Right atrium auricular region (tissue), 2 donors: ENCODE measurements around the gene RAB40B. TPM values are rescaled to one million over a fixed set of nuclear protein-coding genes. Genes with fewer than 3 reads are reported as not detected.

Experiments
- DNase-seq: peaks from one replicate; pipeline ENCODE4 v3.0.0-alpha.2; 2019; ENCODE audit warnings: low spot score
- H3K27ac ChIP-seq, 2 donors: fragments of 200-600 bp; sonication (generic); 1 replicate in 1 of 2; 2 replicates in 1 of 2; pipeline ENCODE4 v1.5.1; 2016 to 2019
- H3K27me3 ChIP-seq, 2 donors: fragments of 200-600 bp; sonication (generic); one replicate each; pipeline versions ENCODE4 v1.5.1 to v1.6.0; 2017 to 2019
- H3K36me3 ChIP-seq: fragments of 200-600 bp; sonication (generic); one replicate; pipeline ENCODE4 v1.5.1; 2016
- H3K4me1 ChIP-seq, 2 donors: fragments of 200-600 bp; sonication (generic); one replicate each; pipeline versions ENCODE4 v1.5.1 to v1.6.0; 2017 to 2019
- H3K4me3 ChIP-seq, 2 donors: fragments of 200-600 bp; sonication (generic); 1 replicate in 1 of 2; 2 replicates in 1 of 2; pipeline ENCODE4 v1.5.1; 2017 to 2019; ENCODE audit warnings: mild to moderate bottlenecking in 1 of 2, moderate library complexity in 1 of 2
- H3K9me3 ChIP-seq, 2 donors: fragments of 200-600 bp; sonication (generic); one replicate each; pipeline ENCODE4 v1.5.1; 2019
- total RNA-seq, 2 donors: library from RNA; depleted of rRNA; stranded (reverse); fragments of >200 nt; gene quantifications; one replicate each; pipeline ENCODE4 v1.1.0, GENCODE V29; 2016
- TF ChIP-seq, protein P1 (sequence below), 2 donors: fragments of 200-600 bp; sonication (generic); IDR thresholded peaks; one replicate each; pipeline ENCODE4 v1.5.1; 2019; ENCODE audit warnings: antibody characterized with exemption in 2 of 2

RAB40B gene
- total RNA-seq, 2 donors from 2014 or later = 10.2 to 20.8 TPM

DNA sequence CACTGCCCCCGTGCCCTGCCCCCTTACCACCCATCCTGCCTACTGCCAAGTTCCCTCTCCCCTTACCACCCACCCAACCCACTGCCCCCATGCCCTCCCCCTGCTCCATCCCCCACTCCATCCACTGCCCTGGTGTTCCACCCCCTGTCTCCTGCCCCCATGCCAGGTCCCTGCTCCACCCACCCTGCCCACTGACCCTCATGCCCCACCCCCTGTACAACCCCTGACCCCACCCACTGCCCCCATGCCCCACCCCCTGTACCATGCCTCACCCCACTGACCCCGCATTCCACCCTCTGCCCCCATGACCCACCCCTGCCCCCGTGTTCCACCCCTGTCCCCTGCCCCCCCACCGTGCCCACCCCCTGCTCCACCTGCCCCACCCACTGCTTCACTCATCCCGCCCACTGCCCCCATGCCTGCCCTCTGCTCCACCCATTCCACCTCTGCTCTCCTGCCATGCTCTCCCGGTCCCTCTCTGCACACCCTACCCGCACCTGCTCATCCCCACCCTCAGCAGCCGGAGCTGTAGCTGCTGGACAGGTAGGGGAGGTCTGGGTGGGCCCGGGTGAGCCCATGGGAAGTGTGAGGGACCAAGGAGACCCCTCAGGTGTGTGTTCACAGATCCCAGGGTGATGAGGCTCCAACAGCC is 10.7 kb upstream of the RAB40B start:
- Histone ChIP-seq H3K36me3 (no peaks in the 10 kb centered on the region), H3K27ac (no peak overlapping the region), H3K4me1 (no peaks in the 10 kb centered on the region), H3K4me3 (no peak overlapping the region), H3K27me3 (no peaks in the 10 kb centered on the region), H3K9me3 (no peaks in the 10 kb centered on the region)
- no peak for DNase-seq
- TF ChIP-seq, protein P1, sequence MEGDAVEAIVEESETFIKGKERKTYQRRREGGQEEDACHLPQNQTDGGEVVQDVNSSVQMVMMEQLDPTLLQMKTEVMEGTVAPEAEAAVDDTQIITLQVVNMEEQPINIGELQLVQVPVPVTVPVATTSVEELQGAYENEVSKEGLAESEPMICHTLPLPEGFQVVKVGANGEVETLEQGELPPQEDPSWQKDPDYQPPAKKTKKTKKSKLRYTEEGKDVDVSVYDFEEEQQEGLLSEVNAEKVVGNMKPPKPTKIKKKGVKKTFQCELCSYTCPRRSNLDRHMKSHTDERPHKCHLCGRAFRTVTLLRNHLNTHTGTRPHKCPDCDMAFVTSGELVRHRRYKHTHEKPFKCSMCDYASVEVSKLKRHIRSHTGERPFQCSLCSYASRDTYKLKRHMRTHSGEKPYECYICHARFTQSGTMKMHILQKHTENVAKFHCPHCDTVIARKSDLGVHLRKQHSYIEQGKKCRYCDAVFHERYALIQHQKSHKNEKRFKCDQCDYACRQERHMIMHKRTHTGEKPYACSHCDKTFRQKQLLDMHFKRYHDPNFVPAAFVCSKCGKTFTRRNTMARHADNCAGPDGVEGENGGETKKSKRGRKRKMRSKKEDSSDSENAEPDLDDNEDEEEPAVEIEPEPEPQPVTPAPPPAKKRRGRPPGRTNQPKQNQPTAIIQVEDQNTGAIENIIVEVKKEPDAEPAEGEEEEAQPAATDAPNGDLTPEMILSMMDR (IDR thresholded peaks at IDR 0.05) = no peak

DNA sequence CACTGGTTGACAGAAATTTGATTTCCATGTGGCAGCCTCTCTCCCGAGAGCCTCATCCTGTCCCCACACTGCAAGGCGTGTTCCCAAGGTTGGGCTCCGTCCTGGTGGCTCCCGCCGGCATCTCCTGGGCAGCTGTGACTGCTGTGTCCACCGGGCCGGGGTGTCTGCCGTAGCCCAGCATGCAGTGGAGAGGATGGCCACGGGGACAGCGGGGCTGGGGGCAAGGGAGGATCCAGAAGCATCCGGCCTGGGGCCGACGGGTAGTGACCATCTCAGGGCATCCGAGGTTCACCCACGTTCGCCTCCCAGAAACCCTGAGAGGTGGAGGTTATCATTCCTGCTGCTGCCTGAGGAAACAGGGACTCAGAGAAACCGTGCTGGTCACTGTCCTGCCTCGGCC is 7.3 kb upstream of the RAB40B start:
- no peak for DNase-seq
- Histone ChIP-seq H3K36me3 (no peaks in the 10 kb centered on the region), H3K4me3 (no peak overlapping the region), H3K9me3 (no peaks in the 10 kb centered on the region), H3K27me3 (no peaks in the 10 kb centered on the region), H3K4me1 (no peaks in the 10 kb centered on the region), H3K27ac (no peak overlapping the region)
- TF ChIP-seq, protein P1 (IDR thresholded peaks at IDR 0.05) = no peak

DNA sequence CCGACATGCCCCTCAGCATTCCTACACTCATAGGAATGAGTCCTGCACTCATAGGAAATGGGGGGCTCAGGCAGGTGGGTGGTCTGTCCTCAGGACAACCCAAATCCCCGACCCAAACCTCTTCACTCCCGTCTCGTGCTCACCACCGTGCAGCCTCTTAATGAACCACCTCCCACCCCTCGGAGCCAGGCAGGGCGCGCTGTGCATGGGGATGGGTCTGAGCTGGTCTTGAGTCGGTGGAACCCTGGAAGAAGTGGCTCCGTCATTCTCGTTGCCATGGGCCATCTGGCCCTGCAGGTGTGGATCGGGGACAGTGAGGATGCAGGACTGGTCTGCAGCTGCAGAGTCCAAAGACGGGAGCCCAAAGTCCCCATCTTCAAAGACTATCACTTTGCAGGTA is 6.4 kb upstream of the RAB40B start:
- DNase-seq = no peak

DNA sequence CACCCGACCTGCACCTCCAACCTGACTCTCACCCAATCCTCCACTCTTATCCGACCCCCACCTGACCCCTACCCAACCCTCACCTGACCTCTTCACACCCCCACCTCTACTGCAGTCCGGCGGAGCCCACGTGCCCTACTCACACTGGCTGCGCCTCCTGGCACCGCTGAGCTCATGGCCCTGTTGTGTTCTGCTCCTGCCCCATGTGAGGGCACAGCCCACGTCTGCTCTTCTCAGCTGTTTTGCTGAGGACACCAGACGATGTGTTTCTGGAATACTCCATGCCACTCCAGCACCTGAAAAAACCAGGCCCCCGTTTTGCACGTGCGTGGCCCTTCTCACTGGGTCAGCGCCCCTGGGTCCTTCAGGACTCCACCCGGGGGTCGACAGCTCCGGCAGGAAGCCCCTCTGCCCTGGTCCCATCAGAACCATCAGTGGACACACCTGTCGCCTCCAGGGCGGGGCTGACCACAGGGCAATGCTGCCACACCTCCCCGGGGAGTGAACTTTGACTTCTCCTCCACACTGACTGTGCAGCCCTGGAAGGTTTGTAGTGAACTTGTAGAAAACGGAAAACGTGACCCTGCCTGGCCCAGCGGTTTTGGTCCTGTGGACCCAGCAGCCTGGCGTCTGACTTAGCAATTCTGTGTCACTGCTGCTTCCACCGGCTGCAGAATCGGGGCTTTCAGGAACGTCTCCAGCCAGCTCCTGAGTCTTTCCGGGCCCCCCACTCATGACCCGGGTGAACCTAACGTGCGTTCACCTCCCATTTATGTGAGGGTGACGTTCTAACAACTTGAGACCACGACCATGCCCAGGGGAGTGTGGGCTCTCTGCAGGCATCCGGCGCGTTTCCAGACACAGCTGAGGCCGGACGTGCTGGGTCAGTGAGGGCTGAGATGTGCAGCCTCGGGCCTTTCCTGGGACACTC is 5.7 kb upstream of the RAB40B start:
- DNase-seq = no peak

More for the DNA sequence above, 6.4 kb upstream of the RAB40B start:
- no peaks in the 10 kb centered on the region for H3K9me3 ChIP-seq
- no peak overlapping the region for H3K27ac ChIP-seq
- H3K4me1 ChIP-seq = no peaks in the 10 kb centered on the region
- no peaks in the 10 kb centered on the region for H3K27me3 ChIP-seq
- H3K4me3 ChIP-seq = no peak overlapping the region
- TF ChIP-seq, protein P1 (IDR thresholded peaks at IDR 0.05) = no peak
- no peaks in the 10 kb centered on the region for H3K36me3 ChIP-seq

DNA sequence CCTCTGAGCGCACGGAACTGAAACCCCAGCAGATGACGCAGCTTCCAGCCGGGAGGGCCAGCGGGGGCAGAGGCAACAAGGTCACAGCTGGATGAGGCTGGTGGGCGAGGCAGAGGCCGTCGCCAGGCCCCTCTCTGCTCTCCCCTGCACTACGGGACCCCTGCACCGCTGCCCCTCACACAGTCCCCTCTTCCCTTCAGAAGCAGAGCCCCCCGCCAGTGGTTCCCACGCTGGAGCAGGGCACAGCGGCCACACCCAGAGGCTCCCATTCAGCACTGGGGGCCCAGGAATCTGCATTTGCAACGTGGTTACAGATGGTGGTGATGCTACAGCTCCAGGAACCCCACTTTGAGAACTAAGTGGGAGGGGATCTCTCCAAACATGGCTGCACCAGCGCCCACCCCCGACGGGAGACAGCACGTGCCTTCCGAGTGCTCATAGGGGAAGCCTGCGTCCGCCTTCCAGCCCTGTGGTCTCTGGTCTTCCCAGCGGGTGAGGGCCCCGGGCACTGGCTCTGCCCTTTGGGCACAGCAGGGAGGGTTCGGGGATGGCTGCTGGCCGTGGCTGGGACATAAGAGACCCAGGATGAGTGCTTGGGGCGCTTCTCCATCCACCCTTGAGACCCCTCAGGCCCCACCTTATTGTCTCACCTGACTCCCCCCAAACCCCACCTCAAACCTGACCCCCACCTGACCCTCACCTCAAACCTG is 4.7 kb upstream of the RAB40B start:
- H3K4me1 ChIP-seq = peaks cover 0 to 8% of the 10 kb centered on the region in 2 donors
- no peaks in the 10 kb centered on the region for H3K36me3 ChIP-seq
- no peaks in the 10 kb centered on the region for H3K9me3 ChIP-seq
- TF ChIP-seq, protein P1 (IDR thresholded peaks at IDR 0.05) = no peak
- H3K27ac ChIP-seq = no peak overlapping the region
- no peak for DNase-seq
- no peak overlapping the region for H3K4me3 ChIP-seq
- no peaks in the 10 kb centered on the region for H3K27me3 ChIP-seq

More for the DNA sequence above, 5.7 kb upstream of the RAB40B start:
- H3K27me3 ChIP-seq = no peaks in the 10 kb centered on the region
- H3K4me1 ChIP-seq = peaks cover 0 to 5% of the 10 kb centered on the region in 2 donors
- no peaks in the 10 kb centered on the region for H3K9me3 ChIP-seq
- H3K4me3 ChIP-seq = no peak overlapping the region
- no peaks in the 10 kb centered on the region for H3K36me3 ChIP-seq
- no peak overlapping the region for H3K27ac ChIP-seq
- TF ChIP-seq, protein P1 (IDR thresholded peaks at IDR 0.05) = no peak
